MM.1S (cell line): Measurements from ENCODE around the gene OTOL1.

ENCODE experiments used
- DNase-seq: peaks from one replicate; pipeline ENCODE4 v3.0.0-alpha.2; 2015
- H2AFZ ChIP-seq: fragments of 300-600 bp; sonication (generic); 2 replicates; pipeline ENCODE4 v1.6.0; 2016; ENCODE audit warnings: antibody characterized with exemption, low read length
- H3F3A ChIP-seq: fragments of 300-600 bp; sonication (generic); 2 replicates; pipeline ENCODE4 v1.6.1; 2016; ENCODE audit warnings: mild to moderate bottlenecking, antibody characterized with exemption, low read length, moderate library complexity, mixed read lengths; ENCODE audit not compliant: insufficient read depth
- H3K27ac ChIP-seq: fragments of 300-600 bp; sonication (generic); 2 replicates; pipeline ENCODE4 v1.5.1; 2016; ENCODE audit warnings: mild to moderate bottlenecking, low read length
- H3K27me3 ChIP-seq: fragments of 300-600 bp; sonication (generic); replicated peaks from 2 replicates; pipeline ENCODE4 v1.6.0; 2016; ENCODE audit warnings: low read length; ENCODE audit not compliant: insufficient read depth
- H3K36me3 ChIP-seq: fragments of 300-600 bp; sonication (generic); replicated peaks from 2 replicates; pipeline ENCODE4 v1.6.1; 2016; ENCODE audit warnings: mild to moderate bottlenecking, low read length, mixed read lengths; ENCODE audit not compliant: insufficient read depth
- H3K4me1 ChIP-seq: fragments of 300-600 bp; sonication (generic); 2 replicates; pipeline ENCODE4 v1.6.1; 2016; ENCODE audit warnings: low read length, mixed read lengths
- H3K4me2 ChIP-seq: fragments of 300-600 bp; sonication (generic); 2 replicates; pipeline ENCODE4 v1.6.0; 2016; ENCODE audit warnings: low read depth, low read length
- H3K4me3 ChIP-seq: fragments of 300-600 bp; sonication (generic); 2 replicates; pipeline ENCODE4 v1.5.1; 2016; ENCODE audit warnings: low read length, mixed read lengths
- H3K79me2 ChIP-seq: fragments of 300-600 bp; sonication (generic); 2 replicates; pipeline ENCODE4 v1.6.1; 2016; ENCODE audit warnings: mixed run types, low read length, mixed read lengths
- H3K9ac ChIP-seq: fragments of 300-600 bp; sonication (generic); 2 replicates; pipeline ENCODE4 v1.6.1; 2016; ENCODE audit warnings: low read length, mixed read lengths
- H3K9me2 ChIP-seq: fragments of 300-600 bp; sonication (generic); replicated peaks from 2 replicates; pipeline ENCODE4 v1.6.1; 2016; ENCODE audit warnings: mild to moderate bottlenecking, low read length, mixed read lengths; ENCODE audit not compliant: insufficient read depth
- H3K9me3 ChIP-seq: fragments of 300-600 bp; sonication (generic); replicated peaks from 2 replicates; pipeline ENCODE4 v1.6.1; 2016; ENCODE audit warnings: mild to moderate bottlenecking, low read length, mixed read lengths; ENCODE audit not compliant: insufficient read depth
- H4K20me1 ChIP-seq: fragments of 300-600 bp; sonication (generic); 2 replicates; pipeline ENCODE4 v1.6.1; 2016; ENCODE audit warnings: mild to moderate bottlenecking, low read length, moderate library complexity, mixed read lengths; ENCODE audit not compliant: insufficient read depth
- CTCF ChIP-seq: fragments of 300-600 bp; sonication (generic); IDR thresholded peaks from 2 replicates; pipeline ENCODE4 v1.5.1; 2016; ENCODE audit warnings: antibody characterized with exemption, low read length, mixed read lengths
- EZH2 ChIP-seq: fragments of 300-600 bp; sonication (generic); optimal IDR thresholded peaks from 2 replicates; pipeline ENCODE3; 2017; ENCODE audit warnings: low read depth, mild to moderate bottlenecking, antibody characterized with exemption, low read length, mixed read lengths
- EZH2phosphoT487 ChIP-seq: fragments of 300-600 bp; sonication (generic); IDR thresholded peaks from 2 replicates; pipeline ENCODE4 v1.6.1; 2018; ENCODE audit warnings: antibody characterized with exemption, low read length

OTOL1 gene

GRCh38 chr3:161498259-161498921, 1.8 kb downstream of the OTOL1 start:
- no peaks in the 10 kb centered on the region for H3K9me2 ChIP-seq
- no peaks in the 10 kb centered on the region for H3K9me3 ChIP-seq
- H3K27ac ChIP-seq, result no peak overlapping the region
- no peaks in the 10 kb centered on the region for H4K20me1 ChIP-seq
- no peaks in the 10 kb centered on the region for H3K27me3 ChIP-seq
- no peaks in the 10 kb centered on the region for H3K36me3 ChIP-seq
- H3K4me3 ChIP-seq, result no peak overlapping the region
- no peaks in the 10 kb centered on the region for H3K4me1 ChIP-seq
- no peaks in the 10 kb centered on the region for H3K79me2 ChIP-seq
- H3F3A ChIP-seq, result no peaks in the 10 kb centered on the region
- H2AFZ ChIP-seq, result no peak overlapping the region
- DNase-seq, result no peak
- no peak overlapping the region for H3K9ac ChIP-seq
- H3K4me2 ChIP-seq, result no peak overlapping the region
- TF ChIP-seq CTCF (no peak), EZH2phosphoT487 (no peak), EZH2 (no peak)

- H3K27me3 ChIP-seq, result no peaks in the 10 kb centered on the region
- H3K4me3 ChIP-seq, result no peak overlapping the region
- H3K9me3 ChIP-seq, result no peaks in the 10 kb centered on the region
- no peaks in the 10 kb centered on the region for H3F3A ChIP-seq
- no peaks in the 10 kb centered on the region for H3K9me2 ChIP-seq
- no peaks in the 10 kb centered on the region for H3K4me1 ChIP-seq
- H4K20me1 ChIP-seq, result no peaks in the 10 kb centered on the region
- DNase-seq, result no peak
- H3K79me2 ChIP-seq, result no peaks in the 10 kb centered on the region
- no peak overlapping the region for H3K27ac ChIP-seq
- no peaks in the 10 kb centered on the region for H3K36me3 ChIP-seq
- no peak overlapping the region for H2AFZ ChIP-seq
- no peak for TF ChIP-seq EZH2
- no peak for TF ChIP-seq EZH2phosphoT487
- TF ChIP-seq CTCF, result no peak
- H3K4me2 ChIP-seq, result no peak overlapping the region
- H3K9ac ChIP-seq, result no peak overlapping the region
Measured at GRCh38 chr3:161500068-161500796, 3.6 kb downstream of the OTOL1 start.

GRCh38 chr3:161503271-161503670, 6.7 kb downstream of the OTOL1 start:
- Histone ChIP-seq H2AFZ (no peak overlapping the region), H3F3A (no peaks in the 10 kb centered on the region), H3K4me3 (no peak overlapping the region), H3K9me2 (no peaks in the 10 kb centered on the region), H3K4me2 (no peak overlapping the region), H3K36me3 (no peaks in the 10 kb centered on the region), H3K27me3 (no peaks in the 10 kb centered on the region), H3K9me3 (no peaks in the 10 kb centered on the region), H3K4me1 (no peaks in the 10 kb centered on the region), H4K20me1 (no peaks in the 10 kb centered on the region), H3K79me2 (no peaks in the 10 kb centered on the region), H3K27ac (no peak overlapping the region), H3K9ac (no peak overlapping the region)
- TF ChIP-seq EZH2phosphoT487 (no peak), CTCF (no peak)
- DNase-seq, result no peak
